Measurements from ENCODE around the gene TSPY3.
"Not testable (repeated sequence)": the region's sequence is repeated elsewhere in the genome, so short reads cannot be mapped to it uniquely, and the experiment has no call there.

TSPY3 gene

DNA sequence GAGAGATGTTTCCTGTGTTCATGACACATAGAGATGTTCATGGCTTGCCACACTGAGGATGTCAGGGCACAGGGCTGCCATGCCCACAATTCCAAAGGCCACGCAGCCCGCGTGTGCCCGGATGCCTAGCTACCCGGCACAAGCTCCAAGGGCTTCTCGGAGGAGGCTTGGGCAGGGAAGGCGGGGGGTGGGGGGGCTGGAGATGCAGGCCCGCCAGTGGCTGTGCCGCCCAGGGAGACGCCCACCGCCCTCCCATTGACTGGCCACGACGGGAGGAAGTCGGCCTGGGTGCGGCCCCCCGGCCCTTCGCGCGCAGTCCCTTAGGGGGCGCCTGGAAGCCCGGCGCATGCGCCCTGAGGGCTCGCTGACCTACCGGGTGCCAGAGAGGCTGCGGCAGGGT, at the start of gene TSPY3:
TSS of gene TSPY3 (plus strand) at position 301 of the 400 bp plus-strand sequence. CDS start at position 347, 46 bp downstream.
- not testable (repeated sequence) for H3K4me3 ChIP-seq (replicated peaks; ENCODE audit: low read depth, low read length); DNase-seq (ENCODE audit: extremely low read depth, low read depth)

DNA sequence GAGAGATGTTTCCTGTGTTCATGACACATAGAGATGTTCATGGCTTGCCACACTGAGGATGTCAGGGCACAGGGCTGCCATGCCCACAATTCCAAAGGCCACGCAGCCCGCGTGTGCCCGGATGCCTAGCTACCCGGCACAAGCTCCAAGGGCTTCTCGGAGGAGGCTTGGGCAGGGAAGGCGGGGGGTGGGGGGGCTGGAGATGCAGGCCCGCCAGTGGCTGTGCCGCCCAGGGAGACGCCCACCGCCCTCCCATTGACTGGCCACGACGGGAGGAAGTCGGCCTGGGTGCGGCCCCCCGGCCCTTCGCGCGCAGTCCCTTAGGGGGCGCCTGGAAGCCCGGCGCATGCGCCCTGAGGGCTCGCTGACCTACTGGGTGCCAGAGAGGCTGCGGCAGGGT, 40.7 kb upstream of the TSPY3 start, which contains the start of gene TSPY8:
TSS of gene TSPY8 (plus strand) at position 301 of the 400 bp plus-strand sequence. CDS start at position 347, 46 bp downstream.
- not testable (repeated sequence) for H3K4me3 ChIP-seq (replicated peaks; ENCODE audit: low read depth, low read length); DNase-seq (ENCODE audit: extremely low read depth, low read depth)

GRCh38 chrY:9396527-9396926, 1.7 kb upstream of the TSPY3 start:
- not testable (repeated sequence) for H3K4me3 ChIP-seq (replicated peaks; ENCODE audit: low read depth, low read length)

More at GRCh38 chrY:9396527-9396926, 1.7 kb upstream of the TSPY3 start:
- not testable (repeated sequence) for DNase-seq (ENCODE audit: extremely low read depth, low read depth)

Measured in HFF-Myc (cell line).